Ectodermal cell (in vitro differentiated cells): ENCODE measurements around the gene SPOCD1.

ENCODE experiments used
- H3K27ac ChIP-seq: 2 replicates; pipeline ENCODE4 v1.7.0; 2013; ENCODE audit warnings: mild to moderate bottlenecking, low read depth, low read length; ENCODE audit not compliant: insufficient read depth, poor library complexity, severe bottlenecking
- H3K27me3 ChIP-seq: 2 replicates; pipeline ENCODE4 v1.7.0; 2013; ENCODE audit warnings: mild to moderate bottlenecking, low read length; ENCODE audit not compliant: insufficient read depth, control insufficient read depth, poor library complexity, severe bottlenecking
- H3K36me3 ChIP-seq: one replicate; pipeline ENCODE4 v1.7.0; 2013; ENCODE audit warnings: low read length; ENCODE audit not compliant: control insufficient read depth, insufficient read depth
- H3K4me1 ChIP-seq: one replicate; pipeline ENCODE4 v1.7.0; 2013; ENCODE audit warnings: low read length; ENCODE audit not compliant: control insufficient read depth, insufficient read depth
- H3K4me3 ChIP-seq: 2 replicates; pipeline ENCODE4 v1.7.0; 2013; ENCODE audit warnings: low read depth, low read length, control low read depth; ENCODE audit not compliant: insufficient read depth
- H3K9me3 ChIP-seq: 2 replicates; pipeline ENCODE4 v1.7.0; 2013; ENCODE audit warnings: mild to moderate bottlenecking, low read length, moderate library complexity; ENCODE audit not compliant: control insufficient read depth
- WGBS, 2 experiments: methylation state at CpG; one replicate each; pipeline ENCODE4 v1.1.7; 2013; ENCODE audit warnings: missing lambda C conversion rate in 2 of 2; 5-methylcytosine and 5-hydroxymethylcytosine counted together

SPOCD1 gene

GRCh38 chr1:31848381-31848897, 32.6 kb upstream of the SPOCD1 start:
- 93 to 94% methylated on average over 11 of the region's 11 CpGs for WGBS, 2 experiments
- Histone ChIP-seq H3K4me1 (no peaks in the 10 kb centered on the region), H3K36me3 (no peaks in the 10 kb centered on the region), H3K4me3 (no peak overlapping the region), H3K27ac (no peak overlapping the region), H3K9me3 (no peaks in the 10 kb centered on the region), H3K27me3 (no peaks in the 10 kb centered on the region)

- Histone ChIP-seq H3K9me3 (no peaks in the 10 kb centered on the region), H3K27me3 (no peaks in the 10 kb centered on the region), H3K4me1 (no peaks in the 10 kb centered on the region), H3K4me3 (no peak overlapping the region), H3K36me3 (no peaks in the 10 kb centered on the region), H3K27ac (no peak overlapping the region)
These were observed 30.7 kb upstream of the SPOCD1 start for GRCh38 chr1:31846484-31846883.

- Histone ChIP-seq H3K4me1 (no peaks in the 10 kb centered on the region), H3K36me3 (no peaks in the 10 kb centered on the region), H3K9me3 (no peaks in the 10 kb centered on the region), H3K27me3 (no peaks in the 10 kb centered on the region), H3K27ac (no peak overlapping the region), H3K4me3 (no peak overlapping the region)
- WGBS, 2 experiments, result 83 to 87% methylated on average over 2 of the region's 2 CpGs
These were observed 27.7 kb upstream of the SPOCD1 start for GRCh38 chr1:31843506-31843905.

- Histone ChIP-seq H3K9me3 (no peaks in the 10 kb centered on the region), H3K27me3 (no peaks in the 10 kb centered on the region), H3K4me1 (no peaks in the 10 kb centered on the region), H3K4me3 (no peak overlapping the region), H3K36me3 (no peaks in the 10 kb centered on the region), H3K27ac (no peak overlapping the region)
- 72 to 97% methylated on average over 6 of the region's 6 CpGs for WGBS, 2 experiments
These were observed 24.0 kb upstream of the SPOCD1 start for GRCh38 chr1:31839662-31840343.

GRCh38 chr1:31837451-31838158, 21.8 kb upstream of the SPOCD1 start:
- no peaks in the 10 kb centered on the region for H3K27me3 ChIP-seq
- no peak overlapping the region for H3K27ac ChIP-seq
- H3K4me1 ChIP-seq, result no peaks in the 10 kb centered on the region
- no peak overlapping the region for H3K4me3 ChIP-seq
- H3K36me3 ChIP-seq, result no peaks in the 10 kb centered on the region
- WGBS, 2 experiments, result 89 to 94% methylated on average over 9 of the region's 9 CpGs
- no peaks in the 10 kb centered on the region for H3K9me3 ChIP-seq

- Histone ChIP-seq H3K27ac (no peak overlapping the region), H3K4me1 (no peaks in the 10 kb centered on the region), H3K36me3 (no peaks in the 10 kb centered on the region), H3K27me3 (no peaks in the 10 kb centered on the region), H3K4me3 (no peak overlapping the region), H3K9me3 (no peaks in the 10 kb centered on the region)
- 90 to 91% methylated on average over 5 of the region's 5 CpGs for WGBS, 2 experiments
These were observed 20.8 kb upstream of the SPOCD1 start for GRCh38 chr1:31836638-31837037.

GRCh38 chr1:31835415-31835814, 19.6 kb upstream of the SPOCD1 start:
- no peaks in the 10 kb centered on the region for H3K36me3 ChIP-seq
- WGBS, 2 experiments, result 90 to 96% methylated on average over 3 of the region's 3 CpGs
- no peak overlapping the region for H3K4me3 ChIP-seq

GRCh38 chr1:31834501-31834900, 18.7 kb upstream of the SPOCD1 start:
- no peak overlapping the region for H3K4me3 ChIP-seq
- H3K9me3 ChIP-seq, result no peaks in the 10 kb centered on the region
- 71 to 80% methylated on average over 6 of the region's 6 CpGs for WGBS, 2 experiments
- H3K27ac ChIP-seq, result no peak overlapping the region
- H3K36me3 ChIP-seq, result no peaks in the 10 kb centered on the region
- H3K4me1 ChIP-seq, result no peaks in the 10 kb centered on the region
- no peaks in the 10 kb centered on the region for H3K27me3 ChIP-seq

More at GRCh38 chr1:31835415-31835814, 19.6 kb upstream of the SPOCD1 start:
- no peaks in the 10 kb centered on the region for H3K4me1 ChIP-seq
- H3K27me3 ChIP-seq, result no peaks in the 10 kb centered on the region
- no peak overlapping the region for H3K27ac ChIP-seq
- H3K9me3 ChIP-seq, result no peaks in the 10 kb centered on the region

- no peak overlapping the region for H3K4me3 ChIP-seq
- H3K27ac ChIP-seq, result no peak overlapping the region
- no peaks in the 10 kb centered on the region for H3K36me3 ChIP-seq
- no peaks in the 10 kb centered on the region for H3K27me3 ChIP-seq
- no peaks in the 10 kb centered on the region for H3K9me3 ChIP-seq
- no peaks in the 10 kb centered on the region for H3K4me1 ChIP-seq
- WGBS, 2 experiments, result 89 to 90% methylated on average over 9 of the region's 9 CpGs
These were observed 15.9 kb upstream of the SPOCD1 start for GRCh38 chr1:31831397-31832378.

- Histone ChIP-seq H3K27ac (no peak overlapping the region), H3K27me3 (no peaks in the 10 kb centered on the region), H3K9me3 (no peaks in the 10 kb centered on the region), H3K36me3 (no peaks in the 10 kb centered on the region), H3K4me3 (no peak overlapping the region), H3K4me1 (no peaks in the 10 kb centered on the region)
- WGBS, 2 experiments, result 93 to 96% methylated on average over 8 of the region's 8 CpGs
These were observed 14.7 kb upstream of the SPOCD1 start for GRCh38 chr1:31830511-31830910.
